H1 (cell line): Measurements from ENCODE around the gene MAP1LC3A. TPM values are rescaled to one million over a fixed set of nuclear protein-coding genes. Genes with fewer than 3 reads are reported as not detected.

Source experiments
- CTCF ChIA-PET: fragments of 300-600 bp; sonication (Branson Sonifier 250); formaldehyde crosslinking; loops from one replicate; lab custom pipeline; 2021; ENCODE audit not compliant: partially characterized antibody; lab: Charles Lee
- POLR2A ChIA-PET: fragments of 300-600 bp; sonication (Branson Sonifier 250); formaldehyde crosslinking; loops from one replicate; lab custom pipeline; 2021; ENCODE audit warnings: inconsistent platforms; ENCODE audit not compliant: partially characterized antibody; lab: Charles Lee
- DNase-seq, 2 experiments: peaks; one replicate each; pipeline versions ENCODE4 v3.0.0 to v3.0.0-alpha.2; 2010 to 2022; ENCODE audit warnings: low spot score in 2 of 2, low read depth in 1 of 2, mixed read lengths in 1 of 2
- FAIRE-seq: peaks from 2 replicates; lab custom pipeline; 2011; peaks lifted over from hg19 to GRCh38; lab: Jason Lieb, UNC
- H2AFZ ChIP-seq: 2 replicates; pipeline ENCODE4 v1.8.1; 2012; ENCODE audit warnings: low read length, inconsistent platforms
- H2AK5ac ChIP-seq: 2 replicates; pipeline ENCODE4 v1.6.1; 2013; ENCODE audit warnings: low read depth, low read length
- H2BK120ac ChIP-seq: replicated peaks from 2 replicates; pipeline ENCODE3; 2013; ENCODE audit warnings: low read depth, low read length, inconsistent platforms
- H2BK12ac ChIP-seq: 2 replicates; pipeline ENCODE4 v1.6.1; 2013; ENCODE audit warnings: low read depth, low read length
- H2BK15ac ChIP-seq: 2 replicates; pipeline ENCODE4 v1.6.1; 2013; ENCODE audit warnings: low read length
- H2BK20ac ChIP-seq: 2 replicates; pipeline ENCODE4 v1.6.1; 2013; ENCODE audit warnings: low read length
- H2BK5ac ChIP-seq: 2 replicates; pipeline ENCODE4 v1.6.1; 2013; ENCODE audit warnings: low read depth, low read length
- H3K14ac ChIP-seq: 2 replicates; pipeline ENCODE4 v1.6.1; 2013; ENCODE audit warnings: inconsistent platforms; ENCODE audit not compliant: insufficient read length
- H3K18ac ChIP-seq: 2 replicates; pipeline ENCODE4 v1.6.1; 2013; ENCODE audit warnings: low read length; ENCODE audit errors: extremely low read depth
- H3K23ac ChIP-seq: 2 replicates; pipeline ENCODE4 v1.6.1; 2013; ENCODE audit warnings: inconsistent platforms; ENCODE audit not compliant: insufficient read length
- H3K23me2 ChIP-seq: 2 replicates; pipeline ENCODE4 v1.6.1; 2013; ENCODE audit warnings: low read depth, low read length
- H3K27ac ChIP-seq: 2 replicates; pipeline ENCODE4 v1.6.1; 2011; ENCODE audit warnings: low read depth, low read length, inconsistent platforms
- H3K27me3 ChIP-seq, 4 experiments: replicated peaks in 1 of 4; 1 replicate in 1 of 4; 2 replicates in 3 of 4; pipeline versions ENCODE4 v1.6.1 to v1.8.1; 2011 to 2013; ENCODE audit warnings: low read length in 3 of 4, mild to moderate bottlenecking in 3 of 4, inconsistent platforms in 2 of 4, mixed read lengths in 2 of 4, moderate library complexity in 1 of 4; ENCODE audit not compliant: control insufficient read depth in 3 of 4, insufficient read depth in 3 of 4; ENCODE audit errors: extremely low read depth in 1 of 4
- H3K36me3 ChIP-seq, 4 experiments: 2 replicates each; pipeline versions ENCODE4 v1.6.1 to v1.8.1; 2011 to 2013; ENCODE audit warnings: mild to moderate bottlenecking in 4 of 4, low read length in 3 of 4, moderate library complexity in 2 of 4, control low read depth in 1 of 4, inconsistent platforms in 1 of 4; ENCODE audit not compliant: insufficient read depth in 4 of 4, control insufficient read depth in 2 of 4
- H3K4ac ChIP-seq: replicated peaks from 2 replicates; pipeline ENCODE3; 2013; ENCODE audit warnings: low read length, low read depth, mixed read lengths, inconsistent platforms; ENCODE audit not compliant: insufficient read length
- H3K4me1 ChIP-seq, 4 experiments: replicated peaks in 1 of 4; 1 replicate in 1 of 4; 2 replicates in 3 of 4; pipeline versions ENCODE4 v1.6.1 to v1.8.1; 2011 to 2013; ENCODE audit warnings: low read length in 3 of 4, inconsistent platforms in 2 of 4, mixed read lengths in 1 of 4; ENCODE audit not compliant: insufficient read depth in 4 of 4, control insufficient read depth in 3 of 4
- H3K4me2 ChIP-seq, 2 experiments: 2 replicates each; pipeline versions ENCODE4 v1.6.1 to v1.8.1; 2011 to 2013; ENCODE audit warnings: low read depth in 2 of 2, low read length in 2 of 2, control low read depth in 1 of 2, inconsistent platforms in 1 of 2, mild to moderate bottlenecking in 1 of 2; ENCODE audit not compliant: insufficient read depth in 1 of 2
- H3K4me3 ChIP-seq, 4 experiments: fragments of 200-600, 300-600 bp in 1 of 4; sonication (generic), shearing (Covaris generic), sonication (Bioruptor Twin) in 1 of 4; 2 replicates each; pipeline versions ENCODE4 v1.5.1 to v1.8.1; 2011 to 2016; ENCODE audit warnings: low read length in 4 of 4, low read depth in 3 of 4, control low read depth in 2 of 4, inconsistent platforms in 2 of 4, mild to moderate bottlenecking in 2 of 4, mixed read lengths in 1 of 4, moderate library complexity in 1 of 4; ENCODE audit not compliant: insufficient read depth in 2 of 4; ENCODE audit errors: extremely low read depth in 1 of 4
- H3K56ac ChIP-seq: replicated peaks from 2 replicates; pipeline ENCODE3; 2013; ENCODE audit warnings: low read depth, mild to moderate bottlenecking, mixed read lengths, low read length, inconsistent platforms; ENCODE audit not compliant: insufficient read length
- H3K79me1 ChIP-seq: 2 replicates; pipeline ENCODE4 v1.6.1; 2013; ENCODE audit warnings: low read depth, low read length, control low read depth
- H3K79me2 ChIP-seq, 2 experiments: 2 replicates each; pipeline versions ENCODE4 v1.6.1 to v1.8.1; 2012 to 2013; ENCODE audit warnings: low read length in 2 of 2, mild to moderate bottlenecking in 2 of 2, inconsistent platforms in 1 of 2; ENCODE audit not compliant: insufficient read depth in 2 of 2, control insufficient read depth in 1 of 2
- H3K9ac ChIP-seq, 4 experiments: replicated peaks in 1 of 4; 1 replicate in 1 of 4; 2 replicates in 3 of 4; pipeline versions ENCODE4 v1.6.1 to v1.8.1; 2011 to 2013; ENCODE audit warnings: low read depth in 3 of 4, low read length in 3 of 4, control low read depth in 2 of 4, mild to moderate bottlenecking in 2 of 4, moderate library complexity in 2 of 4, inconsistent platforms in 1 of 4; ENCODE audit errors: extremely low read depth in 1 of 4
- H3K9me3 ChIP-seq, 2 experiments: 2 replicates each; pipeline versions ENCODE4 v1.6.1 to v1.8.1; 2012 to 2013; ENCODE audit warnings: mild to moderate bottlenecking in 2 of 2, moderate library complexity in 2 of 2, control low read depth in 1 of 2, inconsistent platforms in 1 of 2, low read depth in 1 of 2, low read length in 1 of 2, mixed read lengths in 1 of 2; ENCODE audit not compliant: insufficient read depth in 2 of 2
- H4K20me1 ChIP-seq, 2 experiments: replicated peaks in 1 of 2; 2 replicates each; pipeline versions ENCODE3 to v1.8.1; 2011 to 2013; ENCODE audit warnings: inconsistent platforms in 2 of 2, low read length in 2 of 2, mild to moderate bottlenecking in 1 of 2; ENCODE audit not compliant: insufficient read depth in 2 of 2, control insufficient read depth in 1 of 2
- H4K5ac ChIP-seq: 2 replicates; pipeline ENCODE4 v1.6.1; 2013; ENCODE audit warnings: low read length, low read depth, mixed read lengths, inconsistent platforms; ENCODE audit not compliant: insufficient read length
- H4K8ac ChIP-seq: 2 replicates; pipeline ENCODE4 v1.8.0; 2013; ENCODE audit warnings: mild to moderate bottlenecking, moderate library complexity, low read length, inconsistent platforms; ENCODE audit not compliant: insufficient read depth; ENCODE audit errors: extremely low read depth
- H4K91ac ChIP-seq: replicated peaks from 2 replicates; pipeline ENCODE3; 2013; ENCODE audit warnings: low read length, mixed read lengths, inconsistent platforms; ENCODE audit not compliant: insufficient read length
- CBX5 ChIP-seq: fragments of 300-800, 300-1000 bp; sonication (generic); IDR thresholded peaks from 2 replicates; pipeline ENCODE4 v1.7.1; 2016; ENCODE audit warnings: antibody characterized with exemption, low read length, low read depth
- RXRA ChIP-seq: IDR thresholded peaks from 2 replicates; pipeline ENCODE4 v1.6.1; 2011; ENCODE audit warnings: low read depth, mild to moderate bottlenecking, low read length, moderate library complexity; ENCODE audit not compliant: insufficient read depth
- WGBS, 2 experiments: shearing (Covaris generic) in 1 of 2; methylation state at CpG; one replicate each; pipeline versions ENCODE4 v1.1.6 to v1.1.7; 2013 to 2015; ENCODE audit warnings: low lambda C conversion rate in 2 of 2, mixed read lengths in 2 of 2, inconsistent platforms in 1 of 2, low coverage in 1 of 2, missing lambda C conversion rate in 1 of 2; ENCODE audit not compliant: insufficient replicate concordance in 2 of 2, insufficient coverage in 1 of 2, insufficient read length in 1 of 2; ENCODE audit errors: extremely low coverage in 1 of 2, missing lambda C conversion rate in 1 of 2; 5-methylcytosine and 5-hydroxymethylcytosine counted together
- polyA plus RNA-seq, 7 experiments: library from polyadenylated mRNA; depleted of rRNA in 3 of 7; stranded (reverse) in 5 of 7; unstranded in 2 of 7; fragments of >200 nt in 5 of 7; fragments of 200-250 nt in 2 of 7; gene quantifications; 1 replicate in 5 of 7; 2 replicates in 1 of 7; 4 replicates in 1 of 7; pipeline versions ENCODE4 v1.2.1 to v1.2.3, GENCODE V29; 2011 to 2013; ENCODE audit warnings: missing spikeins in 2 of 7, mixed read lengths in 2 of 7
- total RNA-seq: library from RNA; stranded (reverse); fragmentation: NEBNext Ultra II Directional; extraction: Animal tissue kit (Norgen Biotek cat#: 25700); gene quantifications from 2 replicates; pipeline ENCODE4 v1.2.1, GENCODE V29; 2021
- TF ChIP-seq, protein P1 (sequence below): IDR thresholded peaks from 2 replicates; pipeline ENCODE4 v1.6.1; 2012; ENCODE audit warnings: inconsistent platforms

MAP1LC3A gene
- total and polyA plus RNA-seq, 2 of the 8 experiments (the other 6 are each of a cell fraction or from before 2014, with no cell fraction given): 5.0 to 6.1 TPM

DNA sequence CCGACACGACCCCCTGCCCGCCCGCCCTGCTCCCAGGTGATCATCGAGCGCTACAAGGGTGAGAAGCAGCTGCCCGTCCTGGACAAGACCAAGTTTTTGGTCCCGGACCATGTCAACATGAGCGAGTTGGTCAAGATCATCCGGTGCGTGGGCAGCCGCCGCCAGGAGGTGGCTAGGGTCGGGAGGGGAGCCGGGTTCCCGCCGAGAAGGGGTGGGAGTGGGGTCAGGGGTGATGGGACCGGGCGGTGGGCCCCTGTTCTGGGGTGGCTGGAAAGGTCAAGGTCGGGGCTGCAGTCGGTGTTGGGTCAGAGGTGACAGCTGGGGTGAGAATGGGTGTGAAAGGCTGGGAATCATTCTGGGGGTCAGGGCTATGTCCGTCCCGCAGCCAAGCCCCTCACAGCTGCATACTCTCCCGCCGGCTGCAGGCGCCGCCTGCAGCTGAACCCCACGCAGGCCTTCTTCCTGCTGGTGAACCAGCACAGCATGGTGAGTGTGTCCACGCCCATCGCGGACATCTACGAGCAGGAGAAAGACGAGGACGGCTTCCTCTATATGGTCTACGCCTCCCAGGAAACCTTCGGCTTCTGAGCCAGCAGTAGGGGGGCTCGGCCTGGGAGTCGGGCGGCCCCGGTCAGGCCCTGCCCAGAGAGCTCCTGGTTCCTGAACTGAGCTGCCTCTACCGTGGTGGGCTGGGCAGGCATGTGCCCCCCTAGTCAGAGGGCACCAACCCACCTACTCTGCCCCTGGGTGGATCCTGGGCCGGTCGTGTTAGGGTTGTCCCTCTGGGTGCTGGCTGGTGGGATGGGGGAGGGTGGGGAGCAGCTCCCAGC is 1.0 kb downstream of the MAP1LC3A start:
- no peak overlapping the region for H2BK20ac ChIP-seq
- no peak overlapping the region for H3K56ac ChIP-seq
- H3K14ac ChIP-seq: no peak overlapping the region
- peaks cover 0 to 2% (median 0%) of the 10 kb centered on the region in 4 experiments; a peak in 1 of 7 replicates for H3K27me3 ChIP-seq
- H4K5ac ChIP-seq: no peak overlapping the region
- CTCF ChIA-PET: interaction anchor here (0.8 to 6.2 kb wide), 8 partner anchors 9 to 148 kb away, joined by 3 to 48 read pairs (median 4); no protein-coding TSS in a partner anchor
- H2BK12ac ChIP-seq: no peak overlapping the region
- H2AK5ac ChIP-seq: no peak overlapping the region
- no peak overlapping the region for H2BK5ac ChIP-seq
- H3K27ac ChIP-seq: no peak overlapping the region
- H4K91ac ChIP-seq: no peak overlapping the region
- H3K9me3 ChIP-seq: no peaks in the 10 kb centered on the region
- H3K23me2 ChIP-seq: peaks cover 3% of the 10 kb centered on the region; the same call in 1 of the 2 replicates
- H3K23ac ChIP-seq: no peak overlapping the region
- H3K4me2 ChIP-seq: peak overlapping the region; percentile 56 to 59
- FAIRE-seq: no peak
- H2AFZ ChIP-seq: no peak overlapping the region
- H3K4me3 ChIP-seq: peak overlapping the region in 2 of 4 experiments; percentile 52 to 80; a peak in 4 of 8 replicates
- peaks cover 0 to 2% (median 0%) of the 10 kb centered on the region in 4 experiments; a peak in 1 of 7 replicates for H3K4me1 ChIP-seq
- TF ChIP-seq, protein P1, sequence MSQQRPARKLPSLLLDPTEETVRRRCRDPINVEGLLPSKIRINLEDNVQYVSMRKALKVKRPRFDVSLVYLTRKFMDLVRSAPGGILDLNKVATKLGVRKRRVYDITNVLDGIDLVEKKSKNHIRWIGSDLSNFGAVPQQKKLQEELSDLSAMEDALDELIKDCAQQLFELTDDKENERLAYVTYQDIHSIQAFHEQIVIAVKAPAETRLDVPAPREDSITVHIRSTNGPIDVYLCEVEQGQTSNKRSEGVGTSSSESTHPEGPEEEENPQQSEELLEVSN: 0 out of 2 replicates have a peak, but pooled peaks have one; percentile 24
- TF ChIP-seq RXRA (0 out of 2 replicates have a peak, but pooled peaks have one; percentile 36), CBX5 (no peak)
- TF ChIP-seq, all 59 proteins: peak for 2
- 62% methylated on average over 28 of the region's 43 CpGs; no CpG with 5 or more reads in 1 of the 2 experiments for WGBS, 2 experiments
- no peak overlapping the region for H2BK120ac ChIP-seq
- DNase-seq: no peak
- POLR2A ChIA-PET: interaction anchor here (0.9 to 3.2 kb wide), 6 partner anchors 9 to 148 kb away, joined by 3 to 8 read pairs (median 4); no protein-coding TSS in a partner anchor
- H2BK15ac ChIP-seq: no peak overlapping the region
- peaks cover 0 to 5% of the 10 kb centered on the region in 2 experiments for H4K20me1 ChIP-seq
- H3K79me2 ChIP-seq: no peaks in the 10 kb centered on the region
- H3K9ac ChIP-seq: no peak overlapping the region
- H3K4ac ChIP-seq: no peak overlapping the region
- peak overlapping the region; percentile 68; the same call in 1 of the 2 replicates for H4K8ac ChIP-seq
- no peaks in the 10 kb centered on the region for H3K36me3 ChIP-seq
- H3K18ac ChIP-seq: no peak overlapping the region
- no peaks in the 10 kb centered on the region; the same call in 1 of the 2 replicates for H3K79me1 ChIP-seq
